GM21423 (cell line): ENCODE results near the gene LACTBL1.

ENCODE experiments used
- ATAC-seq: cut with Tn5 transposase; IDR thresholded peaks from one replicate; pipeline ENCODE4 v1.9.1; 2021; ENCODE audit warnings: mild to moderate bottlenecking, moderate library complexity; ENCODE audit not compliant: unreplicated experiment

The LACTBL1 gene

GRCh38 chr1:22913421-22914141, 59.1 kb downstream of the LACTBL1 start:
- ATAC-seq: no peak

- no peak for ATAC-seq
Measured at GRCh38 chr1:22912311-22912710, 60.4 kb downstream of the LACTBL1 start.

- no peak for ATAC-seq
Measured at GRCh38 chr1:22910986-22911651, 61.5 kb downstream of the LACTBL1 start.

- no peak for ATAC-seq
Measured at GRCh38 chr1:22910286-22910685, 62.4 kb downstream of the LACTBL1 start.

GRCh38 chr1:22908880-22909426, 63.7 kb downstream of the LACTBL1 start:
- no peak for ATAC-seq

- ATAC-seq: no peak
Measured at GRCh38 chr1:22907528-22907927, 65.1 kb downstream of the LACTBL1 start.

- ATAC-seq: no peak
Measured at GRCh38 chr1:22906968-22907367, 65.7 kb downstream of the LACTBL1 start.

- ATAC-seq: no peak
Measured at GRCh38 chr1:22903113-22903512, 69.6 kb downstream of the LACTBL1 start.
